HG03097 (cell line): ENCODE measurements around the gene APRT.
"Not testable (repeated sequence)": the region's sequence is repeated elsewhere in the genome, so short reads cannot be mapped to it uniquely, and the experiment has no call there.

ENCODE experiments used
- ATAC-seq: cut with Tn5 transposase; IDR thresholded peaks from one replicate; pipeline ENCODE4 v1.9.1; 2021; ENCODE audit not compliant: unreplicated experiment, low FRiP score

The APRT gene

DNA sequence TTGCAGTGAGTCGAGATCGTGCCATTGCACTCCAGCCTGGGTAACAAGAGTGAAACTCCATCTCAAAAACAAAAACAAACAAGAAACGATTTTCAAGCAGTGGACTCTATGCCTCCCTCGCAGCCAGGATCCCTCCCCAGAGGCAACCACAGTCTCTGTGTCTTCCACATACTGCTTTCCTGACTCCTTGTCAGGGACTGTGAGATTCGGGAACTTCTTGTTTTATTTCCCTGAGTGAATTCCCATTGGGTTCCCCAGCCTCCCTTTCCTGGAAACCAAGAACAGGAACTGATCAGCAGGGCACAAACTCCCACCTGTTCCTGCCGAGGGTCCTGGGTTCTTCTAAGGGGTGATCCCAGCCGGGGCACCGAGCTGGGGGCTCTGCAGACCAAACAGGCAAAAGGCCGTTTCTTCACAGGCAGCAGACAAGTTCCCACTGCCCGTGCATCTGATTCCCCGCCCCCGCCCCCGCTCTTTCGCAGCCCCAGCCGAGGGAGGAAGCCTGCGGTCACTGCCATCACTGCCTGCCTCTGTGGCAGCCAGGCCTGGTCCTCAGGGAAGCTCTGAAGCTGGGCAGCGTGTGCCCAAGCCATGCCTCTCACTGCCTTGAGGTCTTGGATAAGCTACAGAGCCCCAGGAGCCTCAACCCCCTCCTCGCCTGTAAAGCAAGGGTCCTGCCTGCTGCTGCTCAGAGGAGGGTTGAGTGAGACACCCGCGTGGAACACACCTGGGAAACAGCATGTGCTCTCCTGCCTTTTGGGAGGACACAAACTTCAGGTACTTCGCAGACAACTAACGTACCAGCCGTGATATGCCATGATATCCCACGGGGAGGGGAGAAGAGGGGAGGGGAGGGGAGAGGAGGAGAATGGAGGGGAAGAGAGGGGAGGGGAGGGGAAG, 21.2 kb downstream of the APRT start:
- ATAC-seq: no peak

GRCh38 chr16:88789594-88789993, 22.1 kb downstream of the APRT start:
- no peak for ATAC-seq

GRCh38 chr16:88788749-88789148, 23.0 kb downstream of the APRT start:
- not testable (repeated sequence) for ATAC-seq

DNA sequence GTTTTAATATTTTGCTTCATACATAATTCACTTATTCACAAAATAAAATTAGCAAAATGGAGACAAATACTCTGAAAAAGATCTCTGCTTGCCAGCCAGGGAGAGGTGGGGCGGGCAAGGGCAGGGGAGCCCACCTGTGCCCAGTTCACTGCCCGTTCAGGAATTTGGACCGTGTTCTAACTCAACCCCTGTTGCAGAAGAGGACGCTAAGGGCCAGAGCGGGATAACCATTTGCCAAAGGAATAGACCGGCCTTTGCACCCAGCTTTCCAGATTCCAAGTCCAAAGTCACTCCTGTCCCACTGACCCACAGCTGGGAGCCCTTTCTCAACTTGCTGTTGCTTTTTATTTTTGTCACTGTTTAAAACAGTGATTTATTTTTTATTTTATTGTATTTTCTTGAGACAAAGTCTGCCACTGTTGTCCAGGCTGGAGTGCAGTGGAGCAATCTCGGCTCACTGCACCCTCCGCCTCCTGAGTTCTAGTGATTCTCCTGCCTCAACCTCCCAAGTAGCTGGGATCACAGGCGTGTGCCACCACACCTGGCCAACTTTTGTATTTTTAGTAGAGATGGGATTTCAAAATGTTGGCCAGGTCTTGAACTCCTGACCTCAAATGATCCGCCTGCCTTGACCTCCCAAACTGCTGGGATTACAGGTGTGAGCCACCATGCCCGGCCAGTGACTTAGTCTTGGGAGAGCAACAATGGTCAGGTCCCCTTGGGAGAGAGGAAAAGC, 24.0 kb downstream of the APRT start:
- ATAC-seq: no peak

GRCh38 chr16:88785106-88785924, 26.4 kb downstream of the APRT start, which contains the start of gene PIEZO1:
PIEZO1 (minus strand) TSS chr16:88785220; CDS start chr16:88784964, 256 bp downstream.
- ATAC-seq: peak; percentile 29

DNA sequence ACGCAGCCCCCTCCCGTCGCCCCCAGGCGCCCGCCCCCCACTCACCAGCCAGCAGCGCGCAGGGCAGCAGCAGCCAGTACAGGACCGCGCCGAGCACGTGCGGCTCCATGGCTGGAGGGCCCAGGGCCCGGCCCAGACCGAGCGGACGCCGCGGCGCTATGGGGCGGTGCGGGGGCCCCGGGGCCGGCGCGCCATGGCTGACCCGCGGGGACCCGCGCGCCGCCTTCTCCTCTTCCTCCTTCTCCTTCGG, 26.9 kb downstream of the APRT start:
- ATAC-seq: peak; percentile 13

DNA sequence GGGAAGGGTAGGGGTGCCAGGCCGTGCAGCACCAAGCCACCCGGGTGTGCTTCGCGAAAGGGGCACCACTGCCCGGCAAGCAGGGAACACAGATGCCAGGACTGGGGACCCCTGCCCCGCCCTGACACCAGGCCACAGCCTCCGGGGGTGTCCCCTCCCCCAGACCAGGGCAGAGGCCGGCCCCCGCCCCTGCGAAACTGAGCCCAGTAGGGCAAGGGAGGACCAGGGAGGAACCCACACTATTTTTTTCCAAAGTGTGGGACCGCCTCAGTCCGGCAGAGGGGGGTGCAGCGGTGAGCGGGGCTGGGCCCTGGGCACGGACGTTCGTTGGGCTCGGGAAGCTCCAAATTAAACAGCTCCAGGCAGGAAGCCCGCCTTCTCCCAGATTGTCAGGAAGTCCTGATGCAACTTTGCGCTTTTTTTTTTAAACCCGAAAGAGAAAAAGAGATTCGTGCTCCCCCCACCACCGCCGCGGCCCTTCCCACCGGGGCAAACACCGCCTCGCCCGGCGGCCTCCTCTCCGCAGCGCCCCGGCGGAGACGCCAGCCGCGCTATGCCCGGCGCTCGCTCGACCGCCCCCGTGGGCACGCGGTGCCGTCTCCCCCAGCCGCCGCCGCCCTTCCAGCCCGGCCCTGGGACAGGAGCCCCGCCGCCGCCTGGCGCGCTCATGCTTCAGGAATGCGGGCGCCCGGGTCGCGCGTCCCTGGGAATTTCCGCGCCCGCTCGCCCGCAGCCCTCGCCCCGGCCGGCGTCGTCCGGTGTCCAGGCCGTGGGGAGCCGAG, 27.5 kb downstream of the APRT start:
- no peak for ATAC-seq

- no peak for ATAC-seq
Observed at GRCh38 chr16:88783391-88784073, 28.2 kb downstream of the APRT start.

- no peak for ATAC-seq
Observed at GRCh38 chr16:88782454-88783390, 29.0 kb downstream of the APRT start.

GRCh38 chr16:88781140-88782077, 30.3 kb downstream of the APRT start:
- ATAC-seq: no peak

- no peak for ATAC-seq
Observed at GRCh38 chr16:88780142-88781062, 31.3 kb downstream of the APRT start.

DNA sequence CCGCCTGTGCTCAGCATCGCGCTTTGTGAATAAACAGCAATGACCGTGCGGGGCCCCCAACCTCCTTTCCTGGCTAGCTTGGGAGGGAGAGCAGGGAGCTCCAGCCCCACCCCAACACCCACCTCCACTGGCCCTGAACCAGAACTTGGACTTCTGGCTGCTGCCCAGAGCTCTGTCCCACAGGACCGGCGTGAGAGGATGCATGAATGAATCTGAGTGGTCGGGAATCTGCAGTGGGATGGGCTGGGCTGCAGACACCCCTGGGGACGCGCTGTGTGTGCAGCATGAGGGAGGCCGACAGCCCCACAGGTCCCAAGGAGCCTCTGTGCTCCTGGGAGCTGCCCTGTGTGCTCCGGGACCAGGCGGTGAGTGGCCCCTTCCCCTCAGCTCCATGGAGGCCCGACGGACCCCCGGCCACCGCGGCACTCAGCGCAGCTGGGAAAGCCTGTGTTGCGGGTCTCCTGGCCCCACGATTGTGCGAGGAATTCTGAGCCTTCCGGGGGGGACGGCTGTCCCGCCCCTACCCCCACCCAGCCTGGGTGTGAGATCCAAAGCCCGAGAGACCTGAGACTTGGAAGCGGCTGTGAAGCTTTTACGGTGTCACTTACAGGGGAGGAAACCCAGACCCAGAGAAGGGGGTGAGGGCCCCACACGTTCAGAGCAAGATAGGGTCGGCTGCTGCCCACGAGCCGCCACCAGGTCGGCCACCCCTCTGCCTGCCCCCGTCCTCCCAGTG, 32.2 kb downstream of the APRT start:
- ATAC-seq: no peak

DNA sequence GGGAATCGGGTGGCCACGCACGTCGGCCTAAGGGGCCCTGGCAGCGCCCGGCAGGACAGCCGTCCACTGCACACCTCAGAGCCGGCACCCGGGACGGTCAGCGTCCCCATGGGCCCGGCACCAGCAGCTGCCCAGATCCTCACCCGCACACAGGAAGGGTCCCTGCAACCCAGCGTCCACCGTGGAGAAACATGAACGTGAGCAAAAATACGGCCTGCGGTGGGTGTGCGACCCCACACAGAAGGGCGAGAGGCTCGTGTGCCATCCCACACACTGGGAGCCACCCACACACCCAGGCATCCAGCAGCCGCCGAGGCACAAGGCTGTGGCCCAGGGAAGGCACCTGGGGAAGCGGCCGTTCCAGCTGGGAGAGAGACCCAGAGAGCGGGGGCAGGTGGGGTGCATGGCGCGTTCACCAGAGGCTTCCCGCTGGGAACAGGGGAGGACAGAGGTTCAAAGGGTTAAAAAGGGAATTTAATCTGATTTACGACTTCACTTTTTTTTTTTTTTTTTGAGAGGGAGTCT, 33.1 kb downstream of the APRT start:
- ATAC-seq: no peak

DNA sequence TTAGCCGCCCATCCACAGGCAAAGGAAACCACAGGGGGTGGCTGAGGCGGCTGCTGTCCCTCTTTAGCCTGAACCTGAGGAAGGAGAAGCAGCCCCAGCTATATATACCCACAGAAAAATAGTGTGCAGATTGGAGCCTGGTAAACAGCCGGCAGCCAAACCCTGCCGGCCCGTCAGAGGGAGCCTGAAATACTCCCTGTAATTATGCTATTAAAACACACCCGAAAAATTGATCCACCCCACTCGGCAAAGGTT, 33.5 kb downstream of the APRT start:
- no peak for ATAC-seq

- ATAC-seq: no peak
Observed at GRCh38 chr16:88777471-88778270, 34.1 kb downstream of the APRT start.
